Pulmonary artery endothelial cell (primary cell): ENCODE data around the gene GATC. TPM values are rescaled to one million over a fixed set of nuclear protein-coding genes. Genes with fewer than 3 reads are reported as not detected.
A peak's percentile ranks its signal among the peaks of the same experiment; 100 is the strongest.
"Not testable (repeated sequence)": the region's sequence is repeated elsewhere in the genome, so short reads cannot be mapped to it uniquely, and the experiment has no call there.

Experiments used
- DNase-seq: peaks from one replicate; pipeline ENCODE4 v3.0.0-alpha.2; 2011; ENCODE audit warnings: low read depth, low spot score
- total RNA-seq: library from RNA; depleted of rRNA; stranded (reverse); fragments of >200 nt; gene quantifications from 2 replicates; pipeline ENCODE4 v1.2.3, GENCODE V29; 2014

GATC gene
- total RNA-seq, 1 donor from 2014 or later = 24.7 TPM

DNA sequence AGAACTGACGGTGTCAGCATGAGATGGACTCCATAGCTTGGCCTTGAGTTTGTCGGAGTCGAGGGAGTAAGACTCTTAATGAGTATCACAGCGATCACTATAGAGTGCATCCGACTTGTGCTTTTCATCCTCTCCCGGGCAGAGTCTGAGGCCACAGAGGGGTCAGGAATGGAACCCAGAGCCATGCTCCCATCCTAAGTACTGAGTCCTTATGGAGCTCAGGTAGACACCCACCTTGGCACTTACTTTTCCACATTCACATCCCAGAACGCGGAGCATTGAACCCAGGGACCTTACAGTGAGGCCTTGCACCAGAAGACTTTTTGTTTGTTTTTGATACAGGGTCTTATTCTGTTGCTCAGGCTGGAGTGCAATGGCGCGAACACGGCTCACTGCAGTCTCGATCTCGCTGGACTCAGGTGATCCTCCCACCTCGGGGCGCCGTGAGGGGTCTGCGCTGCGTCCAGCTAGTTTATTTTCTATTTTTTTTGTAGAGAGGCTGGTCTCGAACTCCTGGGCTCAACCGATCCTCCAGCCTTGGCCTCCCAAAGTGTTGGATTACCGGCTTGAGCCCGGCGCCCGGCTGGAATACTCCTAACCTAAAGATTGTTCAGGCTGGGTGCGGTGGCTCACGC lies 24.0 kb downstream of the GATC start:
- no peak for DNase-seq

DNA sequence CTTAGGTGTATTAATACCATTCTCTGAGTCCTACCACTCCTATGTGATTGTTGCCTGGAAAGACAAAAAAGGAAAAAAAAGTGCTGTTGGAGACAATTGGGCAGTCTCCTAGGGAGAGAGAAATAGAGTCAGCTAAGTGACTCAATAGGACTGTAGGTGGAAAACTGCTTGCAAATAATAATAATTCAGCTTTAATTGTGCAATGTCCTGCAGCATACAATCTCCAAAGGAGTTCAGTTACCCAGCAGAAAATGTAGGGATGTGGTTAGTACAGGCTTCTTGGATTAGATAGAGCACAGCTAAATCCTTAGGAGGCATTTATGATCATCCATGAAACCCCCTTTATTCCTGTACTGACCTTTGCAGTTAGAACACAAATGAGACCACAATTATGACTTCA lies 26.3 kb downstream of the GATC start:
- no peak for DNase-seq

DNA sequence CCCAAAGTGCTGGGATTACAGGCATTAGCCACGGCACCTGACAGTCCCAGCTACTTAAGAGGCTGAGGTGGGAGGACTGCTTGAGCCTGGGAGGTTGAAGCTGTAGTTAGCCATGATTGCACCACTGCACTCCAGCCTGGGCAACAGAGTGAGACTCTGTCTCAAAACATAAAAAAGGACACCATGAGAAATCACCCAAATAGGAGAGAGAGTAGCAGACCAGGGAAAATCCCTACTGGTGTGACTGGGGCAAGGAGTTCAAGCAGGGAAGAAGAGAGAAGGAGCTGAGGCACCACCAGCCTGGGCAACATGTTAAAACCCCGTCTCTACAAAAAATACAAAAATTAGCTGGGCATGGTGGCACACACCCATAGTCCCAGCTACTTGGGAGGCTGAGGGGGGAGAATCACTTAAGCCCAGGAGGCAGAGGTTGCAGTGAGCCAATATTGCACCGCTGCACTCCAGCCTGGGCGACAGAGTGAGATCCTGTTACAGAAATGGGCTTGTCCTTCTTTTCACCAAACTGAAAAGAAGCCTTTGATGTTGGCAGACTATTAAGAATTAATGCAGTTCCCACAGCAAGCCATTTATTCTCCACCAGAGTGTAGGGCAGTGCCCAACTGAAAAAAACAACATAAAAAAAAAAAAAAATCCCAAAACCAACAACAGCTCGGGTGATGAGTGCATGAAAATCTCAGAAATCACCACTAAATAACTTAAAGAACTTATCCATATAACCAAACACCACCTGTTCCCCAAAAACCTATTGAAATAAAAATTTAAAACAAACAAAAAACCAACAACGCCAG lies 27.8 kb downstream of the GATC start:
- DNase-seq = no peak

DNA sequence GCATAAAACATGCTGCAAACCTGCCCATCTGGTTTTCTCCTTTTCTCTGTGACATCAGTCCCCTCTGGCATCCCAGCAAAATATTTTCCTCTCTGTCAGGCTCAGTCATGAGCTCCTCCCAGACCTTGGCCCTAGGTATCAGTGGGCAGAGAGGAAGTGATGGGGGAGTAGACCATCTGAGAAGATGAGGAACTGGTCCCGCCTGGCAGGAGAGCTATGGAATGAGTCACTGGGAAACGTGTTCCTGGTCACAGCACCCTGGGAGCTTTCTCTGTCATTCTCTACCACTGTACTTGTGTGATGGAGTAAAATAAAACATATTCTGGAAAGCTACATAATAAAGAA lies 28.3 kb downstream of the GATC start:
- DNase-seq = no peak

DNA sequence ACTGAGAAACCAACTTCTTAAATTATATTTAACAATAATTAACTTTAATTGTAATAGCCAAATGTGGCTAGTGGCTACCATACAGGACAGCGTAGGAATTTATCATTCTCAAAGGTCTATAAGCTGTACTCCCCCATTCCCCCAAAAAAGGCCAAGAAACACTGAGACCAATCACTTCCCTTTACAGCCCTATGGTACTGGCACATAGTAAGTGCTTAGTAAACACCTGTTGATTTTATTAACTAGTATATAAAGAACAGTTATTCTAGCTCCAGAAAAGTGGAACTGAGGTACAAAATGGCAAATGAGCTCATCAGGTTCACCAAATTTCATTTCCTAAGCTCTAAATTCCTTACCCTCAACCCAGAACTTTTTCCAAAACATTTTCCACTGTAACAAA lies 29.4 kb downstream of the GATC start:
- no peak for DNase-seq

DNA sequence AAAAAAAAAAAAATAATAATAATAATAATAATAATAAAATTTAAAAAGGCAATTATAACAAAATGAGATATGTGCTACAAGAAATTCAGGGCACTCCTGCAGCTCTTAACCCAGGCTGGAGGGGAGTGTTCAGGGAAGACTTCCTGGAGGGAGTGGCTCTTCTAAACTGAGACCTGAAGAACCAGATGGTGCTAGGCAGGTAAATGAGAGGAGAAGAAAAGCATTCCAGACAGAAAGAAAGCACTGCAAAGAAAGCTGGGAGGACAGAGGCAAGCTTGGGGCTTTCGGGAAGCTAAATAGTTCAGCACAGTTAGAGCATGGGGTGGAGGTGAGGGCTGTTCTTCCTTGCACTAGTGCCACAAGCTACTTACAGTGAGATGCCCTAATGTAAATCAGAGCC lies 33.2 kb downstream of the GATC start:
- no peak for DNase-seq

DNA sequence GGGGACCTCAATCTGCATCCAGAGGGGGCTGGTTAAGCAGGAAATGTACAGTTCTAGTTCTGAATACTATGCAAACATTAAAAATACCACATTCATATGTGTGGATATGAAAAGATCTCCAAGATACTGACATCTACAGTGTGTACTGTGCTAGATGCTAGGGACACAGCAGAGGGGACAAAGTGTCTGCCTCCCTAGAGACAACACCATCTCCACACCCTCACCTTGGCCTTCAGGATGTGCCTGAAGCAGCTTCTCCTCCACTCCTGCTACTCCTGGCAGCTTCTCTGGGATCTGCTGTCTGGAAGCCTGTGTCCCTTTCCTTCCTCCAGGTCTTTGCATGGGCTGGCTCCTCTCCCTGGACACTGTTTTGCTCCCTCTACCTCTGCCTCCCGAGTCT lies 34.0 kb downstream of the GATC start:
- DNase-seq = no peak

DNA sequence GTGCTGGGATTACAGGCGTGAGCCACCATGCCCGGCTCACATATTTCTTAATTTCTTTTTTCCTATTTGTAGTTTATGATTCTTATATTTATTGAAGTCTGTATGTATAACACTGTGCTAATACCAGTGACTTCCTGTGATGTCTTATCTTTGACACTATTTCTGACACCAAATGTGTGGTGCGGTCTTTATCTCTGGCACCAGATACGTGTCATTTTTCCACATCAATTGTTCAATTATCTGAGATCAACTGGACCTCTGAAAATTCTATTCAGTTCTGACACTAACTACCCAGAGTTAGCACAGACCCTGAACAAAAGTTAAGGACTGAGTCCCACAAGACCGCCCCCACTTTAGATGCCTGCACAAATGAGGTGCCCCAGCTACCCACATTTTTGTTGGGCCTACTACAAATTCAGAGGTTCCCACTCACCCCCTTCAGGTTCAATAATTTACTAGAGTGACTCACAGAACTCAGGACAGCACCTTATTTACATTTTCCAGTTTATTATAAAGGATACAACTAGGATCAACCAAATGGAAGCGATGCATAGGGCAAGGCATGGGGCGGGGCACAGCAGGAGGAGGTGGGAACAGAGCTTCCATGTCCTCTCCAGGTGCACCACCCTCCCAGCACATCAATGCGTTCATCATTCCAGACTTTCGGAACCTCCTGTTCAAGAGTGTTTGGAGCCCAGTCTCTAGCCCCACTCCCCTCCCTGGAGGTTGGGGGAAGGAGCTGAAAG lies 35.0 kb downstream of the GATC start:
- no peak for DNase-seq

DNA sequence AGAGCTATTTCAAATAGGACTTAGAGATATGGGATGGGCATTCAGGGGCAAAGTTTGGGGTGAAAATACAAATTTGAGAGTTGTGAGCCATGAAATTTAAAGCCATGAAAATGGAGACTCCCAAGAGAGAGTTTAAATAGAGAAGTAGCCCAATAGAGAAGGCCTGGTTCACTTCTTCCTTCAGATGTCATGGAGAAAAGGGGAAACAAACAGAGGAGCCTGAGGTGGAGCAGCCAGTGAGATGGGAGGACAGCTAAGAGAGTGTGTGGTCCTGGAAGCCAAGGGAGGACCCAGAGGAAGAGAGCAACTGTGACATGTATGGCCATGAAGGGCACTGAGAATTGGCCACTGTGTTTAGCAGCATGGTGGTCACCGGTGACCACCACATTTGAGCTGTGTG lies 37.4 kb downstream of the GATC start:
- no peak for DNase-seq

DNA sequence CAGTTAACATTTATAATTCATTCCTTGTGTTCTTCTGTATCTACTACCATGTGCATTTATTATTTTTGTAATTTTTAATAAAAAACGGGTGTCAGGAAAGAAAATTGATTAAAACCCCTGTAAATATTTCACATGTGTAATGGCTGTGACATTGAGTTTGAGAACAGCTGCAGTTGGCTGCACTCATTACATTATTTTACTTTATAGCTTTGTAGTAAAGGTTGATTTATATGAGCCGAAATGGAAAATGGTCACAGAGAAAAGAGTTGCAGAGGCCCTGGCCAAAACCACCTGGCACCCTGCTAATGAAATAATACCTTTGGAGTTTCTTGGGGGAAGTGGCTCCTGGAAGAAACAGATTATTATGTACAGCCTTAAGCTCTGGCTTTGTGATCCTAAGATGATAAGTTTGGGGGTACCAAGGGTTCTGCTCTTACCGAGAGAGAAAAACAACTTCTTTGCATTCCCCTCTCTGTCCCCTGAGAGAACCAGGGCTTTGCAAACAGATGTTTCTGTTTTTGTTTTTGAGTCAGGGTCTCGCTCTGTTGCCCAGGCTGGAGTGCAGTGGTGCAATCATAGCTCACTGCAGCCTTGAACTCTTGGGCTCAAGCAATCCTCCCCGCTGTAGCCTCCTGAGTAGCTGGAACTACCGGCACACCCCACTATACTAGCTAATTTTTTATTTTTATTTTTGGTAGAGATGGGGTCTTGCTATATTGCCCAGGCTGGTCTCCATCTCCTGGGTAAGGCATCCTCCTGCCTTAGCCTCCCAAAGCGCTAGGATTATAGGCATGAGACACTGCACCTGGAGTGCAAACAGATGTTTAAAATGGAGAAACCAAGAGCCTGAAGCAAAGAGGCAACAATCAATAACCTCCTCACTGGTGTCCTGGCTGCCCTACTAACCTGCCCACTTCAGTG lies 40.0 kb downstream of the GATC start:
- DNase-seq = no peak

DNA sequence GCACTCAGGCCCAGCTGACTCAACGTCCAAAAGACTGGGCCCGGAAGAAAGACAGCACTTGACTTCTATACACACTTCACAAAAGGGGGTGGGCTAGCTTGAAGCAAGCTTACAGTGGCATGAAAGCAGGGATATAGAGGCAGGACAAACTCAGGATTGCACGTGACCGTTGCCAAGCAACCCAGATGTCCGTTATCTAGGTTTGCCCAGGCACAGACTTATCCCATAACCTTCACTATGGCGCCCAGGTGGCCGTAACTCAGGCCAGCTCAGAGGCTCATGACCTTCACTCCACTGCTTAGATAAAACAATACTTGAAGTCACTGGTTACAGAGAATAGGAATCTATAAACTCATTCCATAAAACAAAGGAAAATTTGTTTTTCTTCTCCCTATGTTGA lies 41.3 kb downstream of the GATC start:
- DNase-seq = not testable (repeated sequence)

DNA sequence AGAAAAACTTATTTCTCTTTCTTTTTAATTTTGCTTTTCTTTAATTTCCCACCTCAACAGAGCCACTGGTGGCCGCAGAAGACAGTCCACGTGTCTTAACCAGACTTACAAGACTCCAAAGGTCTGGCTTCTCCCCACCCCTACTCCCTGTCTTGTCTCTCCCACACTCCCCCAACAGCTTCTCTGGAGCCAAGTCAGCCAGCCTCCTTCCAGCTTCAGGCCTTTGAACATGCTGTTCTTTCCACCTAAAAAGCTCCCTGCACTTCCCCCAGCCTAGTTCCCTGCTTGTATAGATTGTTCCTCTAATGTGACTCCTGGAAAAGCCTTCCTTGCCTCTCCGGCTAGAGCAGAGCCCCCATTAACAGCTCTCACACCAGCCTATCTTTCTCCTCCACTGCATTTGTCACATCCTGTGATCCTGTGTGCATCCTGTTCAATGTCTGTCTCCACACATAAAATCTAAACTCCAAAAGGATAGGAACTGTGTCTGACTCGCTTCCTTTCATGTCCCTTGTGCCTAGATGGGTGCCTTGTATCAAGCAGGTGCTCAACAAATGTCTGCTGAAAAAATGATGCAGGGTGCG lies 41.9 kb downstream of the GATC start:
- no peak for DNase-seq

DNA sequence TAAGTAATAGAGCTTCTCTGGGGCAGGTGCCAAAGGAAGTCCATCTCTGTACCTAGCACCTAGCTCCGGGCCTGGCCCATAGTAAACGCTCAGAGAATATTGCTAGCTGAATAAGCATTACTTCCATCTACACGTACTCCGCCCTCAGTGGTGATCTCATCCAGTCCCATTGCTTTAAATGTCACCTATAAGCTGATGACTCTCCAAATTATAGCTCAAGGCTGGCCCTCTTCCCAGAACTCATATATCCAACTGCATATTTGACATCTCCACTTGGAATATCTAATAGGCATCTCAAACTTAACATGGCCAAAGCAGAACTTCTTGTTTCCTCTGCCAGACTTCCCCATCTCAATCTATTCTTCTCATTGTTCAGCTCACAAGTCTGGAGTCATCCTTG lies 42.8 kb downstream of the GATC start:
- no peak for DNase-seq

DNA sequence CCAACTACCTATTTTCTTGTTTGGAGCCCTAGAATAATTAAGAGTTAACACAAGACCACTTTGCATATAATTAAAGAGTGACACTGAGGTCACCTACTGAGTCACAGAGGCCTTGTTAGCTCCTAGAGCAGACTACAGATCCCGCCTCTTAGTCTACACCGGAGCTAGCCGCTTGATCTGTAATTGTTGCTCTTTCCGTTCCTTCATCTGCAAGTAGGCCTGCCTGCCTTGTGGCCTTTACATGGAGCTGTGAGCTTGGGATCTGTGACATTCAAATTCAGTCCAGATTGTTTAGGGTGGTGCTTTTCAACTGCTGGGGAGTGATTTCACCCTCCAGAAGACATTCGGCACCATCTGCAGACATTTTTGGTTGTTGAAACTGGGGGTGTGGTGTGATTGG lies 44.1 kb downstream of the GATC start:
- no peak for DNase-seq

DNA sequence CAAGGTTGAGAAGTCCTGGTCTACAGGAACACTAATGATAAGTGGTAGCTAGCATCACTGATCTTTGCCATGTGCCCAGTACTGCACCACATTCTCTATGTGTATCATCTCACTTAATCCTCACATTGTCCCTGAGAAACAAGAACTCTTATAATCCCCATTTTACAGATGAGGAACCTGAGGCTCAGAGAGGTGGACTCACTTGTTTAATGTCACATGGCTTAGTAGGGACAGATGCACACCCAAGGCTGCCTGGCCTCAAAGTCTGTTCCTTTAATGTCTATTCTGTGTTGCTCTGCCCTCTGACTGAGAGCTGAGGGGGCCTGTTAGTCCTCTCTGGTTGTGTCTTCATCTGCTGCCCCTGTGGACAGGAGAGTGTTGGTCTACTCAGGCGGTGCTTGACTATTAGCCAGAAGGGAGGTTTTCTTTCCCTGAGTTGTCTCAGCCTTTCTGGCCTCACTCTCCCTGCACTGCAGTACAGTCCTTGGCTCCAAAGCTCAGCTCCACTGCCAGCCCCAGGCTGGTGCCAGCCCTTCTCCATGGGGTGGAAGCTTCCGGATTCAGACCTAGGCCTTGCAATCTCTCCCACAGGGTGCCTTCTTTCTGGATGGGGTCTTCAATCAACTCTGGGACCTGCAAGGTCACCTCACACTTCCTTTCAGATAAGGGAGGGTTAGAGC lies 44.7 kb downstream of the GATC start:
- DNase-seq = no peak

DNA sequence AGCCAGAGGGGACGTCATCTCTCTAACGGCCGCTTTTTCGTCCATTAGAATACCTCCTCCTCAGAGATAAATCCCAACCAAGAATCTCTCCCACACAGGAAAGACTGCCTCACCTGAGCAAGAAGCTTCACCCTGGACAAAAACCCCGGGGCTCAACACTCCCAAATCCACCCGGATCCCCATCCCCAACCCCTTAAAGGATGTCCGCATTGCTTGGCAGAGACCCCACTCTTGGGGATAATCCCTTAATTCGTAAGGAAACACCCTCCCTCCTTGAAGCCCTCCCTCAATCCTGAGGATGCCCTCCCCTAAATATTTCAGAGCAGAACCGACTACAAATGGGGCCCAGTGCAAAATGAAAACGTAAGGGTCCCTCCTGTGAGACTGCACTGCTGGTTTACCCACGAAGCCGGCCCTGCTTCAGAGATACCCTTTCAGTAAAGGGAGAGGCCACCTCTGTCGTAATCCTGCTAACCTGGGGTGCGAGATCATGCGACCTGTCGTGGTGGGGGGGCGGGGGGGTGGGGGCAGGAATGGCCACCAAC lies 49.0 kb downstream of the GATC start:
- DNase-seq = no peak

DNA sequence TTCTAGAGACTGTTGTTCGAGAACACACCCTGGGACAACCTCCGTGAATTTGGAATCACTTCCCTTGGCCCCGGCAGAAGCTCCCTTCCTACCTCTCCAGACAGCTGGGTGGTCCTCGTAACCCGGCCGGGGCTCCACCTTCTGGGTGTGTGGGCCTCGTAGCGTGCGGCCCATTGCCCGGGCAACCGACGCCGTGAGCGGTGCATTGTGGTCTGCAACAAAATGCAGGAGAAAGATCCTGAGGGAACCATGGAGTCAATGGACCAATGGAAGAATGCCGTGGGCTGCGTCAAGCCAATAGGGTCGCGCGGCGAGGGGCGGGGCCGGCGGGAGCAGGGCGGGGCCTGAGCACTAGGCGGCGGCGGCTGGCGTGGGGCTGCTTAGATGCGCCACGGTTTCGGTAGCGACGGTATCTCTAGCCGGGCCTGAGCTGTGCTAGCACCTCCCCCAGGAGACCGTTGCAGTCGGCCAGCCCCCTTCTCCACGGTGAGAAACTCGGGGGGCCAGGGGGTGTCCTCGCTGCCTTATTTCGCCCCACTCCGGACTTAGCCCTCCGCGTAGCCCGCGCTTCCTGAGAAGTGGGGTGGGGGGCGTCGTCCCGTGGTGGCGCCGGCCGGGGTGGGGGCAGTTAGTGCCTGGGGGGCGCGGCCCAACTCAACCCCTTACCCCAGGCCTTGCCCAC lies 49.6 kb downstream of the GATC start, which contains the start of gene DYNLL1:
Gene DYNLL1 (plus strand): TSS at position 383 of the 682 bp plus-strand sequence. CDS start 309 bp downstream, outside the sequence.
- DNase-seq = peak; percentile 79

DNA sequence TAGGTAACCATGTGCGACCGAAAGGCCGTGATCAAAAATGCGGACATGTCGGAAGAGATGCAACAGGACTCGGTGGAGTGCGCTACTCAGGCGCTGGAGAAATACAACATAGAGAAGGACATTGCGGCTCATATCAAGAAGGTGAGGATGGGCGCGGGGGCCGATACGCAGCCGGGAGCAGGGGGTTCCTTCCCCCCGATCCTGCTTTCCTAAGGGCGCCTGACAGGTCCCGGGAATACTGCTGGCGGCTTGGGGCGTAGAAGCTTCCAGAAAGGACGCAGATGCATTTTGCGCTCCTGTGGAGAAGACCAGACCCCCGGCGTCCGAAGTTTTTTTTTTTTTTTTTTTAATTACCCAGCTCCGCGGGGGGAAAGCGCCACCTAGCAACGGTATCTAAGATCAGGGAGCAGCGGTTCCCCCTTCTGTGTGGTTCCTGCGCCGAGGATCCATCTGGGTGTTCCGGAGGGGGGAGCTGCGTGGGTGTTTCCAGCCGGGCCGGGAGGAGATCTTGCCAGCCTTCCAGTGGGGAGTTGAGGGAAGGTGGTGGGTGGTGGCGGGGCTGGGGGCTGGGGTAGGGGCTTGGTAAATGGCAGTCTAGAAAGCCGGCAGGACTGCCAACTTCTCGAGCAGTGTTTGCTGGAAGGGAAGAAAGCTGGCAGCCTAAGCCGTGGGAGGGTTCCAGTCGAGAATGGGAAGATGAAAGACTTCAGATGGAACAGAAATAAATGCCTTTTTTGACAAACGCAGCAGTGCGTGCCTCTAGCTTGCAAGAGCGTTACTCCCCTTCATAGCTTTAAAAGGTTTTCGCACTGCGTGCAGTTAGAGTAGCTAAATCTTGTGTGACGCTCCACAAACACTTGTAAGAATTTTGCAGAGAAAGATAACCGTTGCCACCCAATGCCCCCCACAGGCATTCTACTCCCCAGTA lies 50.4 kb downstream of the GATC start:
- no peak for DNase-seq
